Panc1 (cell line): ENCODE results near the gene ADAMTSL3.

Source experiments
- CTCF ChIP-seq: fragments of 450-650 bp; IDR thresholded peaks from 2 replicates; pipeline ENCODE4 v1.5.1; 2017; ENCODE audit warnings: mild to moderate bottlenecking
- REST ChIP-seq, 2 experiments: IDR thresholded peaks; 2 replicates each; pipeline ENCODE4 v1.6.1; 2011 to 2012; ENCODE audit warnings: low read depth in 2 of 2, control low read depth in 1 of 2, low read length in 1 of 2, mild to moderate bottlenecking in 1 of 2, moderate library complexity in 1 of 2; ENCODE audit not compliant: insufficient read depth in 1 of 2
- SIN3A ChIP-seq: IDR thresholded peaks from 2 replicates; pipeline ENCODE4 v1.6.1; 2012; ENCODE audit warnings: low read depth, mild to moderate bottlenecking, low read length, moderate library complexity, borderline replicate concordance; ENCODE audit not compliant: insufficient read depth

DNA sequence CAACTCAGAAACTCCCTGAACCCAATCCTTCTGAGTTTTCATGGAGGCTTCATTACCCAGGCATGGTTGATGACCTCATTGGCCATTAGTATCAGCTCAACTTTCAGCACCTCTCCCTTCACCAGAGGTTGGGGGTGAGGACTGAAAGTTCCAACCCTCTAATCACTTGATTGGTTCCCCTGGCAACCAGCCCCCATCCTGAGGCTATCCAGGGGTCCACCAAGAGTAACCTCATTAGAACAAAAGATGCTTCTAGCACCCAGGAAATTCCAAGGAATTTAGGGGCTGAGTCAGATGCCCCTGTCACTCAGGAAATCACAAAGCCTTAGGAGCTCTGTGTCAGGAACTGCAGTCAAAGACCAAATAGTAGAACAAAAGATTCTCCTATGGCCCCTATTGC lies 43.8 kb downstream of the ADAMTSL3 start:
- TF ChIP-seq CTCF (no peak), REST (IDR thresholded peaks at IDR 0.05; ENCODE audit: insufficient read depth in 1 of 2, low read depth in 2 of 2, low read length in 1 of 2) (no peak), SIN3A (no peak)
